Fibroblast of lung (primary cell): Measurements from ENCODE around the gene PLXNA4. TPM values are rescaled to one million over a fixed set of nuclear protein-coding genes. Genes with fewer than 3 reads are reported as not detected.

ENCODE experiments used
- DNase-seq, 2 donors: peaks; one replicate each; pipeline versions ENCODE4 v3.0.0 to v3.0.0-alpha.2; 2010; ENCODE audit warnings: low read depth in 2 of 2
- H2AFZ ChIP-seq: 2 replicates; pipeline ENCODE4 v1.5.1; 2012; ENCODE audit warnings: low read length, control low read depth, inconsistent platforms
- H3K27ac ChIP-seq: 2 replicates; pipeline ENCODE4 v1.5.1; 2011; ENCODE audit warnings: low read length, control low read depth; ENCODE audit not compliant: insufficient read depth
- H3K27me3 ChIP-seq: 2 replicates; pipeline ENCODE4 v1.5.1; 2011; ENCODE audit warnings: mild to moderate bottlenecking, low read length; ENCODE audit not compliant: control insufficient read depth, insufficient read depth
- H3K36me3 ChIP-seq: 2 replicates; pipeline ENCODE4 v1.5.1; 2011; ENCODE audit warnings: low read length; ENCODE audit not compliant: control insufficient read depth, insufficient read depth
- H3K4me1 ChIP-seq: 2 replicates; pipeline ENCODE4 v1.5.1; 2011; ENCODE audit warnings: low read length; ENCODE audit not compliant: control insufficient read depth, insufficient read depth; ENCODE audit errors: extremely low read depth
- H3K4me2 ChIP-seq: 2 replicates; pipeline ENCODE4 v1.5.1; 2011; ENCODE audit warnings: low read length, control low read depth; ENCODE audit not compliant: insufficient read depth; ENCODE audit errors: extremely low read depth
- H3K4me3 ChIP-seq, 4 experiments: fragments of 200-600 bp in 1 of 4; sonication (generic) in 1 of 4; replicated peaks in 1 of 4; 2 replicates each; pipeline ENCODE4 v1.5.1; 2011 to 2016; ENCODE audit warnings: low read length in 4 of 4, low read depth in 3 of 4, mild to moderate bottlenecking in 3 of 4, control low read depth in 2 of 4, inconsistent platforms in 1 of 4, mixed read lengths in 1 of 4; ENCODE audit not compliant: insufficient read depth in 1 of 4; ENCODE audit errors: control extremely low read depth in 1 of 4
- H3K79me2 ChIP-seq: 2 replicates; pipeline ENCODE4 v1.5.1; 2012; ENCODE audit warnings: mild to moderate bottlenecking, low read length, inconsistent platforms; ENCODE audit not compliant: control insufficient read depth, insufficient read depth
- H3K9ac ChIP-seq: 2 replicates; pipeline ENCODE4 v1.5.1; 2011; ENCODE audit warnings: mild to moderate bottlenecking, low read length, control low read depth; ENCODE audit not compliant: insufficient read depth
- H3K9me3 ChIP-seq: 2 replicates; pipeline ENCODE4 v1.5.1; 2012; ENCODE audit warnings: low read depth, low read length; ENCODE audit not compliant: control insufficient read depth, insufficient read depth
- H4K20me1 ChIP-seq: 2 replicates; pipeline ENCODE4 v1.5.1; 2011; ENCODE audit warnings: low read length; ENCODE audit not compliant: control insufficient read depth, insufficient read depth; ENCODE audit errors: extremely low read depth
- CTCF ChIP-seq, 2 donors: IDR thresholded peaks in 1 of 2; conservative IDR thresholded peaks in 1 of 2; 1 replicate in 1 of 2; 2 replicates in 1 of 2; pipeline ENCODE4 v1.5.1; 2011 to 2012; ENCODE audit warnings: low read length in 2 of 2, control low read depth in 1 of 2, inconsistent platforms in 1 of 2, low read depth in 1 of 2, mild to moderate bottlenecking in 1 of 2
- EZH2 ChIP-seq: IDR thresholded peaks from 2 replicates; pipeline ENCODE4 v1.5.1; 2012; ENCODE audit warnings: low read length, control low read depth, mild to moderate bottlenecking; ENCODE audit errors: missing control alignments
- polyA plus RNA-seq, 2 donors: library from polyadenylated mRNA; depleted of rRNA in 1 of 2; stranded (reverse) in 1 of 2; unstranded in 1 of 2; fragments of >200 nt; gene quantifications; 2 replicates each; pipeline ENCODE4 v1.2.1, GENCODE V29; 2011 to 2012; ENCODE audit warnings: missing spikeins in 1 of 2
- total RNA-seq: library from RNA; depleted of rRNA; stranded (reverse); fragments of >200 nt; gene quantifications from 2 replicates; pipeline ENCODE4 v1.2.1, GENCODE V29; 2014

The PLXNA4 gene
- total and polyA plus RNA-seq, 2 donors (not counting 1 experiment from before 2014, with no cell fraction given): 1.2 to 1.5 TPM

- Histone ChIP-seq H3K27ac (no peak overlapping the region), H3K4me3 (no peak overlapping the region), H2AFZ (no peak overlapping the region), H3K27me3 (no peaks in the 10 kb centered on the region), H3K4me1 (peaks cover 5% of the 10 kb centered on the region), H3K4me2 (no peak overlapping the region), H4K20me1 (no peaks in the 10 kb centered on the region), H3K9ac (no peak overlapping the region), H3K36me3 (no peaks in the 10 kb centered on the region), H3K79me2 (no peaks in the 10 kb centered on the region), H3K9me3 (no peaks in the 10 kb centered on the region)
- no peak for TF ChIP-seq EZH2
- no peak for TF ChIP-seq CTCF (conservative IDR thresholded peaks at IDR 0.05 in 1 of 2, IDR thresholded peaks at IDR 0.05 in 1 of 2; ENCODE audit: low read depth in 1 of 2, low read length in 2 of 2)
- DNase-seq: peak in 1 of 2 donors; percentile 61
Measured at GRCh38 chr7:132295175-132295574, 281.1 kb downstream of the PLXNA4 start.

- DNase-seq: peak; percentile 18 to 77
- no peaks in the 10 kb centered on the region for H3K9me3 ChIP-seq
- TF ChIP-seq CTCF (conservative IDR thresholded peaks at IDR 0.05 in 1 of 2, IDR thresholded peaks at IDR 0.05 in 1 of 2; ENCODE audit: low read depth in 1 of 2, low read length in 2 of 2) (no peak), EZH2 (no peak)
- no peak overlapping the region for H3K9ac ChIP-seq
- H3K4me1 ChIP-seq: no peaks in the 10 kb centered on the region
- no peak overlapping the region for H3K27ac ChIP-seq
- no peaks in the 10 kb centered on the region for H3K27me3 ChIP-seq
- H4K20me1 ChIP-seq: no peaks in the 10 kb centered on the region
- no peak overlapping the region for H3K4me3 ChIP-seq
- no peaks in the 10 kb centered on the region for H3K36me3 ChIP-seq
- H2AFZ ChIP-seq: no peak overlapping the region
- no peaks in the 10 kb centered on the region for H3K79me2 ChIP-seq
- no peak overlapping the region for H3K4me2 ChIP-seq
Measured at GRCh38 chr7:132292803-132293202, 283.5 kb downstream of the PLXNA4 start.

GRCh38 chr7:132291481-132291880 is 284.8 kb downstream of the PLXNA4 start:
- Histone ChIP-seq H3K4me3 (no peak overlapping the region), H3K27ac (no peak overlapping the region), H3K79me2 (no peaks in the 10 kb centered on the region), H2AFZ (no peak overlapping the region), H4K20me1 (no peaks in the 10 kb centered on the region), H3K9ac (no peak overlapping the region), H3K9me3 (no peaks in the 10 kb centered on the region), H3K36me3 (no peaks in the 10 kb centered on the region), H3K4me2 (no peak overlapping the region), H3K27me3 (no peaks in the 10 kb centered on the region), H3K4me1 (no peaks in the 10 kb centered on the region)
- TF ChIP-seq EZH2 (no peak), CTCF (conservative IDR thresholded peaks at IDR 0.05 in 1 of 2, IDR thresholded peaks at IDR 0.05 in 1 of 2; ENCODE audit: low read depth in 1 of 2, low read length in 2 of 2) (no peak)
- peak in 1 of 2 donors; percentile 46 for DNase-seq
